ENCODE data around the gene DECR2. TPM values are rescaled to one million over a fixed set of nuclear protein-coding genes. Genes with fewer than 3 reads are reported as not detected.

Gene DECR2
- total and polyA plus RNA-seq, 2 of the 13 experiments (the other 11 are each of a cell fraction or from before 2014, with no cell fraction given): 36.3 to 44.6 TPM

DNA sequence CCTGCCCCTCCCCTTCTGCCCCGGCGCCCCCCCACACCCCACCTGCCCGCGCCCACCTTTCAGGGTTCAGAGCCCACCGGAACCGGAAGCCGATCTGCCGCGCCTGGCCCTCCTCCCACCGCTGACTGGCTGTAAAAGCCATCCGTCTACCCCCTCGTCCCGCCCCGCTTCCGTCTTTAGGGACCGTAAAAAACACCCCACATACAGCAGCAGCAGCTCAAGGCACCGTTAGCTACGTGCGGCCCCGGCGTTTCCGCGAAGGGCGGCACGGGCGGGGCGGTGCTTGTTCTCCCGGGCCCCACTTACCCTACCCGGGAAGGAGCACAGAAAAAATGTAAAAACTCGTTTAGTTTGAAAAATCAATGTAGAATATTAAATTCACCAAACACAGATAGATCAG lies 31.2 kb upstream of the DECR2 start, which contains the start of gene MRPL28 (continued):
- TF ChIP-seq, protein P1, sequence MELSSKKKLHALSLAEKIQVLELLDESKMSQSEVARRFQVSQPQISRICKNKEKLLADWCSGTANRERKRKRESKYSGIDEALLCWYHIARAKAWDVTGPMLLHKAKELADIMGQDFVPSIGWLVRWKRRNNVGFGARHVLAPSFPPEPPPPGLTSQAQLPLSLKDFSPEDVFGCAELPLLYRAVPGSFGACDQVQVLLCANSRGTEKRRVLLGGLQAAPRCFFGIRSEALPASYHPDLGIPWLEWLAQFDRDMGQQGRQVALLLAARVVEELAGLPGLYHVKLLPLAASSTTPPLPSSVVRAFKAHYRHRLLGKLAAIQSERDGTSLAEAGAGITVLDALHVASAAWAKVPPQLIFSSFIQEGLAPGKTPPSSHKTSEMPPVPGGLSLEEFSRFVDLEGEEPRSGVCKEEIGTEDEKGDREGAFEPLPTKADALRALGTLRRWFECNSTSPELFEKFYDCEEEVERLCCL (CRISPR knock-in tag; IDR thresholded peaks at IDR 0.05; ENCODE audit: borderline replicate concordance): no peak
- TF ChIP-seq ZKSCAN5 (CRISPR knock-in tag; IDR thresholded peaks at IDR 0.05) (no peak), IRX3 (CRISPR knock-in tag; IDR thresholded peaks at IDR 0.05; ENCODE audit: borderline replicate concordance, low read depth) (no peak), ZNF75D (CRISPR knock-in tag; IDR thresholded peaks at IDR 0.05; ENCODE audit: borderline replicate concordance) (no peak), IKZF4 (CRISPR knock-in tag; IDR thresholded peaks at IDR 0.05; ENCODE audit: borderline replicate concordance, low read depth, not compliant biosample characterization) (no peak), ZMAT3 (CRISPR knock-in tag; conservative IDR thresholded peaks at IDR 0.05) (no peak), TARDBP (CRISPR knock-in tag; IDR thresholded peaks at IDR 0.05) (peak; percentile 24; the same call in 1 of the 2 replicates), RBM39 (IDR thresholded peaks at IDR 0.05; ENCODE audit: low read depth, low read length, poor library complexity, severe bottlenecking) (no peak), ZNF724P (CRISPR knock-in tag; IDR thresholded peaks at IDR 0.05; ENCODE audit: borderline replicate concordance) (no peak), ZBTB7A (CRISPR knock-in tag; IDR thresholded peaks at IDR 0.05) (peak; percentile 63; the same call in 1 of the 2 replicates), ZNF33A (CRISPR knock-in tag; IDR thresholded peaks at IDR 0.05; ENCODE audit: borderline replicate concordance) (no peak), ZNF205 (CRISPR knock-in tag; IDR thresholded peaks at IDR 0.05) (no peak), TOE1 (CRISPR knock-in tag; IDR thresholded peaks at IDR 0.05) (no peak), RORA (CRISPR knock-in tag; IDR thresholded peaks at IDR 0.05) (no peak), MATR3 (CRISPR knock-in tag; IDR thresholded peaks at IDR 0.05) (no peak), ZFP90 (CRISPR knock-in tag; IDR thresholded peaks at IDR 0.05; ENCODE audit: borderline replicate concordance) (no peak), ZNF501 (CRISPR knock-in tag; IDR thresholded peaks at IDR 0.05) (no peak), ZNF709 (CRISPR knock-in tag; IDR thresholded peaks at IDR 0.05) (no peak), ZEB1 (IDR thresholded peaks at IDR 0.05; ENCODE audit: insufficient replicate concordance, low read depth) (no peak), ZBTB7B (CRISPR knock-in tag; IDR thresholded peaks at IDR 0.05) (peak; percentile 81), HDAC6 (IDR thresholded peaks at IDR 0.05; ENCODE audit: low read depth, low read length) (no peak), HNRNPK (IDR thresholded peaks at IDR 0.05; ENCODE audit: low read depth, low read length, poor library complexity, severe bottlenecking) (peak; percentile 69)
- TF ChIP-seq, protein P2, sequence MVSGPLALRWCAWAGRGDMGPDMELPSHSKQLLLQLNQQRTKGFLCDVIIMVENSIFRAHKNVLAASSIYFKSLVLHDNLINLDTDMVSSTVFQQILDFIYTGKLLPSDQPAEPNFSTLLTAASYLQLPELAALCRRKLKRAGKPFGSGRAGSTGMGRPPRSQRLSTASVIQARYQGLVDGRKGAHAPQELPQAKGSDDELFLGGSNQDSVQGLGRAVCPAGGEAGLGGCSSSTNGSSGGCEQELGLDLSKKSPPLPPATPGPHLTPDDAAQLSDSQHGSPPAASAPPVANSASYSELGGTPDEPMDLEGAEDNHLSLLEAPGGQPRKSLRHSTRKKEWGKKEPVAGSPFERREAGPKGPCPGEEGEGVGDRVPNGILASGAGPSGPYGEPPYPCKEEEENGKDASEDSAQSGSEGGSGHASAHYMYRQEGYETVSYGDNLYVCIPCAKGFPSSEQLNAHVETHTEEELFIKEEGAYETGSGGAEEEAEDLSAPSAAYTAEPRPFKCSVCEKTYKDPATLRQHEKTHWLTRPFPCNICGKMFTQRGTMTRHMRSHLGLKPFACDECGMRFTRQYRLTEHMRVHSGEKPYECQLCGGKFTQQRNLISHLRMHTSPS (CRISPR knock-in tag; IDR thresholded peaks at IDR 0.05; ENCODE audit: low read depth): no peak
- TF ChIP-seq, protein P3, sequence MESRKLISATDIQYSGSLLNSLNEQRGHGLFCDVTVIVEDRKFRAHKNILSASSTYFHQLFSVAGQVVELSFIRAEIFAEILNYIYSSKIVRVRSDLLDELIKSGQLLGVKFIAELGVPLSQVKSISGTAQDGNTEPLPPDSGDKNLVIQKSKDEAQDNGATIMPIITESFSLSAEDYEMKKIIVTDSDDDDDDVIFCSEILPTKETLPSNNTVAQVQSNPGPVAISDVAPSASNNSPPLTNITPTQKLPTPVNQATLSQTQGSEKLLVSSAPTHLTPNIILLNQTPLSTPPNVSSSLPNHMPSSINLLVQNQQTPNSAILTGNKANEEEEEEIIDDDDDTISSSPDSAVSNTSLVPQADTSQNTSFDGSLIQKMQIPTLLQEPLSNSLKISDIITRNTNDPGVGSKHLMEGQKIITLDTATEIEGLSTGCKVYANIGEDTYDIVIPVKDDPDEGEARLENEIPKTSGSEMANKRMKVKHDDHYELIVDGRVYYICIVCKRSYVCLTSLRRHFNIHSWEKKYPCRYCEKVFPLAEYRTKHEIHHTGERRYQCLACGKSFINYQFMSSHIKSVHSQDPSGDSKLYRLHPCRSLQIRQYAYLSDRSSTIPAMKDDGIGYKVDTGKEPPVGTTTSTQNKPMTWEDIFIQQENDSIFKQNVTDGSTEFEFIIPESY (CRISPR knock-in tag; IDR thresholded peaks at IDR 0.05): no peak

Measured in HepG2 (cell line).